Measurements from ENCODE around the gene ARHGAP42.

DNA sequence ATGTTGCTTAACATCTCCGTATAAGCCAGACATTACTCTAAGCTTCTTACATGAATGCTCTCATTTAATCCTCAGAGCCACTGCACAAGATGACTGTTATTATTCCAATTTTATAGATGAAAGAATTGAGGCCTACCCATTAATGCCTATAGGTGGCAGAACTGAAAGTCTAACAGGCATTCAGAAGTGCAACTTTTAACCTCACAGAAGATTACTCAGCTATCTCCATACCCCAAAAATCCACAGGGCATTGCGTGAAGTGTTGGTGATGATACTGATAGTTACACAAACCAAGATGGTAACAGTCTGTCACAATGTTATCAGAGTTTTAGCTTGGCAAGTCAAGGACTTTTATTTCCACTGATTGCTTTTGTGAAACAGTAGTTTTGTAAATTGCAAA, 130.5 kb downstream of the ARHGAP42 start:
- TF ChIP-seq CTCF (IDR thresholded peaks at IDR 0.05), result no peak
- TF ChIP-seq POLR2A (IDR thresholded peaks at IDR 0.05), result no peak
